SKM-1 (cell line): ENCODE data around the gene SFMBT1.
A peak's percentile ranks its signal among the peaks of the same experiment; 100 is the strongest.

Experiments used
- DNase-seq: peaks from one replicate; lab custom pipeline; 2025; ENCODE audit not compliant: unreplicated experiment; lab: John Stamatoyannopoulos, UW

Gene SFMBT1

GRCh38 chr3:53045518-53046170 is at the start of gene SFMBT1:
Gene SFMBT1, minus strand, starts transcription at chr3:53046073. Its CDS starts 76,945 bp downstream, at chr3:52969128.
- peak; percentile 13 for DNase-seq

- DNase-seq = no peak
These were observed 47.1 kb upstream of the SFMBT1 start for GRCh38 chr3:53092942-53093341.

GRCh38 chr3:53092216-53092615 is 46.3 kb upstream of the SFMBT1 start:
- no peak for DNase-seq

- DNase-seq = no peak
These were observed 45.1 kb upstream of the SFMBT1 start for GRCh38 chr3:53091011-53091410.

- DNase-seq = no peak
These were observed 43.6 kb upstream of the SFMBT1 start for GRCh38 chr3:53089511-53089910.

- DNase-seq = no peak
These were observed 39.6 kb upstream of the SFMBT1 start for GRCh38 chr3:53085476-53085875.

GRCh38 chr3:53084310-53085001 is 38.6 kb upstream of the SFMBT1 start:
- DNase-seq = no peak

- DNase-seq = no peak
These were observed 38.1 kb upstream of the SFMBT1 start for GRCh38 chr3:53083949-53084309.

- no peak for DNase-seq
These were observed 37.6 kb upstream of the SFMBT1 start for GRCh38 chr3:53083521-53083920.

- DNase-seq = no peak
These were observed 36.9 kb upstream of the SFMBT1 start for GRCh38 chr3:53082736-53083135.

GRCh38 chr3:53081318-53081717 is 35.4 kb upstream of the SFMBT1 start:
- no peak for DNase-seq

- DNase-seq = no peak
These were observed 34.8 kb upstream of the SFMBT1 start for GRCh38 chr3:53080612-53081205.

- no peak for DNase-seq
These were observed 34.1 kb upstream of the SFMBT1 start for GRCh38 chr3:53079791-53080555.

- no peak for DNase-seq
These were observed 33.3 kb upstream of the SFMBT1 start for GRCh38 chr3:53079147-53079546.

GRCh38 chr3:53078656-53079055 is 32.8 kb upstream of the SFMBT1 start:
- no peak for DNase-seq

- DNase-seq = no peak
These were observed 31.8 kb upstream of the SFMBT1 start for GRCh38 chr3:53077476-53078220.

- DNase-seq = no peak
These were observed 29.9 kb upstream of the SFMBT1 start for GRCh38 chr3:53075743-53076140.

GRCh38 chr3:53074761-53075742 is 29.2 kb upstream of the SFMBT1 start:
- no peak for DNase-seq

- DNase-seq = no peak
These were observed 28.5 kb upstream of the SFMBT1 start for GRCh38 chr3:53074366-53074696.
